ENCODE measurements around the gene TBC1D20.
"Not testable (repeated sequence)": the region's sequence is repeated elsewhere in the genome, so short reads cannot be mapped to it uniquely, and the experiment has no call there.

TBC1D20 gene

GRCh38 chr20:400454-401275 lies 61.7 kb downstream of the TBC1D20 start:
- DNase-seq: no peak

- no peak for DNase-seq
These were observed 62.2 kb downstream of the TBC1D20 start for GRCh38 chr20:400128-400453.

- no peak for DNase-seq
These were observed 63.1 kb downstream of the TBC1D20 start for GRCh38 chr20:399182-399707.

GRCh38 chr20:397432-398237 lies 64.7 kb downstream of the TBC1D20 start:
- no peak for DNase-seq

GRCh38 chr20:396619-397431 lies 65.5 kb downstream of the TBC1D20 start:
- no peak for DNase-seq

GRCh38 chr20:396252-396618 lies 66.1 kb downstream of the TBC1D20 start:
- DNase-seq: no peak

GRCh38 chr20:393296-393695 lies 69.0 kb downstream of the TBC1D20 start:
- not testable (repeated sequence) for DNase-seq

- DNase-seq: no peak
These were observed 71.2 kb downstream of the TBC1D20 start for GRCh38 chr20:391041-391711.

- no peak for DNase-seq
These were observed 73.1 kb downstream of the TBC1D20 start for GRCh38 chr20:389220-389619.

GRCh38 chr20:388034-388994 lies 74.0 kb downstream of the TBC1D20 start:
- no peak for DNase-seq

GRCh38 chr20:387520-387919 lies 74.8 kb downstream of the TBC1D20 start:
- no peak for DNase-seq

GRCh38 chr20:386634-387033 lies 75.7 kb downstream of the TBC1D20 start:
- DNase-seq: not testable (repeated sequence)

Measured in activated effector memory CD4-positive, alpha-beta T cell treated with anti-CD3 and anti-CD28 coated beads, Interleukin-2, amount 50 U/mL, for 16 hours (primary cell).